ENCODE measurements around the gene GIN1. TPM values are rescaled to one million over a fixed set of nuclear protein-coding genes. Genes with fewer than 3 reads are reported as not detected.

GIN1 gene
- total RNA-seq, 1 donor from 2014 or later: 5.4 TPM

DNA sequence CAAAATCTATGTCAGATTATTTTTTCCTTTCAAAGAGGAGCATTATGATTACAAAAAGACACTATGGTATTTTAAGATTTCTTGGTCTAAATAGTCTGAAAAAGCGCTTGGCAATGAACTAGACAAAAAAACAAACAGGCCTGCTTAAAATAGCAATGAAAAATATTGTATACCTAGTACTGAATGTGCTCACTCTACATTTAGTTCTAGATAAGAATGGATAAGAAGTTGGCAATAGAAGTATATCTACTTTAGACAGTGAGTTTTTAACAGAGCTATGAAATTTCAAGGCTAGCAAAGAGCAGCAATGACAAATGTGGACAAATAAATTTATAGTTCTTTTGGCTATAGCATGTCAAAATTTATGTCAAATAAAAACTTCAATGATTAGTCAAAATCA lies 26.2 kb downstream of the GIN1 start:
- no peak overlapping the region for H3K27ac ChIP-seq (ENCODE audit: low read depth, low read length)
- no peak for DNase-seq (ENCODE audit: low read depth)
- no peaks in the 10 kb centered on the region for H4K20me1 ChIP-seq (ENCODE audit: insufficient read depth, low read length)
- no peaks in the 10 kb centered on the region for H3K27me3 ChIP-seq (ENCODE audit: insufficient read depth, low read length)
- FAIRE-seq: no peak
- no peak overlapping the region for H3K9ac ChIP-seq (ENCODE audit: low read length)
- TF ChIP-seq EZH2 (IDR thresholded peaks at IDR 0.05; ENCODE audit: insufficient read depth, low read length): no peak
- TF ChIP-seq, protein P1, sequence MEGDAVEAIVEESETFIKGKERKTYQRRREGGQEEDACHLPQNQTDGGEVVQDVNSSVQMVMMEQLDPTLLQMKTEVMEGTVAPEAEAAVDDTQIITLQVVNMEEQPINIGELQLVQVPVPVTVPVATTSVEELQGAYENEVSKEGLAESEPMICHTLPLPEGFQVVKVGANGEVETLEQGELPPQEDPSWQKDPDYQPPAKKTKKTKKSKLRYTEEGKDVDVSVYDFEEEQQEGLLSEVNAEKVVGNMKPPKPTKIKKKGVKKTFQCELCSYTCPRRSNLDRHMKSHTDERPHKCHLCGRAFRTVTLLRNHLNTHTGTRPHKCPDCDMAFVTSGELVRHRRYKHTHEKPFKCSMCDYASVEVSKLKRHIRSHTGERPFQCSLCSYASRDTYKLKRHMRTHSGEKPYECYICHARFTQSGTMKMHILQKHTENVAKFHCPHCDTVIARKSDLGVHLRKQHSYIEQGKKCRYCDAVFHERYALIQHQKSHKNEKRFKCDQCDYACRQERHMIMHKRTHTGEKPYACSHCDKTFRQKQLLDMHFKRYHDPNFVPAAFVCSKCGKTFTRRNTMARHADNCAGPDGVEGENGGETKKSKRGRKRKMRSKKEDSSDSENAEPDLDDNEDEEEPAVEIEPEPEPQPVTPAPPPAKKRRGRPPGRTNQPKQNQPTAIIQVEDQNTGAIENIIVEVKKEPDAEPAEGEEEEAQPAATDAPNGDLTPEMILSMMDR (IDR thresholded peaks at IDR 0.05; ENCODE audit: insufficient read depth, low read depth, low read length): no peak
- peaks cover 2% of the 10 kb centered on the region for H3K36me3 Mint-ChIP-seq (ENCODE audit: low read depth, unreplicated experiment)
- H3K79me2 ChIP-seq (ENCODE audit: insufficient read depth, low read length): no peaks in the 10 kb centered on the region
- no peaks in the 10 kb centered on the region for H3K9me3 ChIP-seq (ENCODE audit: insufficient read depth, low read depth, low read length)
- no peaks in the 10 kb centered on the region for H3K27me3 Mint-ChIP-seq (ENCODE audit: low read depth, unreplicated experiment)
- H3K9me3 Mint-ChIP-seq (ENCODE audit: unreplicated experiment): no peaks in the 10 kb centered on the region
- H3K4me3 ChIP-seq (ENCODE audit: insufficient read depth, low read depth, low read length): no peak overlapping the region
- no peaks in the 10 kb centered on the region for H3K4me1 Mint-ChIP-seq (ENCODE audit: low read depth, unreplicated experiment)
- no peak overlapping the region for H2AFZ ChIP-seq (ENCODE audit: low read depth, low read length)
- H3K4me3 Mint-ChIP-seq (ENCODE audit: unreplicated experiment): no peak overlapping the region
- H3K4me1 ChIP-seq (ENCODE audit: insufficient read depth, low read length): no peaks in the 10 kb centered on the region
- H3K27ac Mint-ChIP-seq (ENCODE audit: unreplicated experiment): no peak overlapping the region
- H3K36me3 ChIP-seq (ENCODE audit: insufficient read depth, low read length): no peaks in the 10 kb centered on the region
- no peak overlapping the region for H3K4me2 ChIP-seq (ENCODE audit: low read length)

DNA sequence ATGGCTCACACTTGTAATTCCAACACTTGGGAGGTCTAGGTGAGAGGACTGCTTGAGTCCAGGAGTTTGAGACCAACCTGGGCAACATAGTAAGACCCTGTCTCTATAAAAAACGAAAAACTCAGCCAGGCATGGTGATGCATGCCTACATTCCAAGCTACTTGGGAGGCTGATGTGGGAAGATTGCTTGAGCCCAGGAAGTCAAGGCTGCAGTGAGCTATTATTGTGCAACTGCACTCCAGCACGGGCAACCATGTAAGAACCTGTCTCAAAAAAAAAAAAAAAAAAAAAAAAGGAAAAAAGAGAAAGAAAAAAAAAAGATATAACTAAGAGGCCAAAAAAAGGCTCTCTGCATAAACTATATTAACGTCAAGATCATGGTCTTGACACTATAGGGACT lies 27.3 kb downstream of the GIN1 start:
- Mint-ChIP-seq H3K4me3 (ENCODE audit: unreplicated experiment) (no peak overlapping the region), H3K27me3 (ENCODE audit: low read depth, unreplicated experiment) (no peaks in the 10 kb centered on the region), H3K27ac (ENCODE audit: unreplicated experiment) (no peak overlapping the region), H3K36me3 (ENCODE audit: low read depth, unreplicated experiment) (peaks cover 2% of the 10 kb centered on the region), H3K9me3 (ENCODE audit: unreplicated experiment) (no peaks in the 10 kb centered on the region), H3K4me1 (ENCODE audit: low read depth, unreplicated experiment) (no peaks in the 10 kb centered on the region)
- H3K36me3 ChIP-seq (ENCODE audit: insufficient read depth, low read length): no peaks in the 10 kb centered on the region
- no peaks in the 10 kb centered on the region for H4K20me1 ChIP-seq (ENCODE audit: insufficient read depth, low read length)
- no peak overlapping the region for H3K4me3 ChIP-seq (ENCODE audit: insufficient read depth, low read depth, low read length)
- H3K4me1 ChIP-seq (ENCODE audit: insufficient read depth, low read length): no peaks in the 10 kb centered on the region
- H3K9me3 ChIP-seq (ENCODE audit: insufficient read depth, low read depth, low read length): no peaks in the 10 kb centered on the region
- H2AFZ ChIP-seq (ENCODE audit: low read depth, low read length): no peak overlapping the region
- no peak overlapping the region for H3K4me2 ChIP-seq (ENCODE audit: low read length)
- TF ChIP-seq EZH2 (IDR thresholded peaks at IDR 0.05; ENCODE audit: insufficient read depth, low read length): no peak
- TF ChIP-seq, protein P1 (IDR thresholded peaks at IDR 0.05; ENCODE audit: insufficient read depth, low read depth, low read length): no peak
- DNase-seq (ENCODE audit: low read depth): no peak
- H3K9ac ChIP-seq (ENCODE audit: low read length): no peak overlapping the region
- no peak for FAIRE-seq
- H3K27ac ChIP-seq (ENCODE audit: low read depth, low read length): no peak overlapping the region
- no peaks in the 10 kb centered on the region for H3K27me3 ChIP-seq (ENCODE audit: insufficient read depth, low read length)
- H3K79me2 ChIP-seq (ENCODE audit: insufficient read depth, low read length): no peaks in the 10 kb centered on the region

DNA sequence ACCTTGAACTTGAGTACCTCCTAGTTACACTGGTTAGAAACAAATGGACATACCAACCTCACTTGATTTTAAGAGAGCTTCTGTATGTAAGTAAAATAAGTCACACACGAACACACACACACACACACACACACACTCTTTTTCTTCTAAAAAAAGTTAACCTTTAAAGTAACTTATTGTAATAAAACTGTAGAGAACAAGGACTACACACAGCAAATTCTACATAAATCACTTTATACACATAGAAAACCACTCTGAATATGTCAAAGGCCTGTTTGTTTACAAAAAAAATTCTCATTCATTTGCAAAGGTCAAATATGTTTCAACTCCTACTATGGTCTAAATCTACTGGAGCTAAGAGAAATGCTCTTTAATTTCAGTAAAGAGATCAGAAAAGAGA lies 29.1 kb downstream of the GIN1 start:
- Histone ChIP-seq H3K9ac (ENCODE audit: low read length) (no peak overlapping the region), H4K20me1 (ENCODE audit: insufficient read depth, low read length) (no peaks in the 10 kb centered on the region), H2AFZ (ENCODE audit: low read depth, low read length) (no peak overlapping the region), H3K4me1 (ENCODE audit: insufficient read depth, low read length) (no peaks in the 10 kb centered on the region), H3K36me3 (ENCODE audit: insufficient read depth, low read length) (no peaks in the 10 kb centered on the region), H3K9me3 (ENCODE audit: insufficient read depth, low read depth, low read length) (no peaks in the 10 kb centered on the region), H3K27me3 (ENCODE audit: insufficient read depth, low read length) (no peaks in the 10 kb centered on the region), H3K4me2 (ENCODE audit: low read length) (no peak overlapping the region), H3K27ac (ENCODE audit: low read depth, low read length) (no peak overlapping the region), H3K79me2 (ENCODE audit: insufficient read depth, low read length) (no peaks in the 10 kb centered on the region), H3K4me3 (ENCODE audit: insufficient read depth, low read depth, low read length) (no peak overlapping the region)
- FAIRE-seq (no peak), DNase-seq (ENCODE audit: low read depth) (no peak)
- no peak overlapping the region for H3K27ac Mint-ChIP-seq (ENCODE audit: unreplicated experiment)
- H3K4me3 Mint-ChIP-seq (ENCODE audit: unreplicated experiment): no peak overlapping the region
- no peaks in the 10 kb centered on the region for H3K4me1 Mint-ChIP-seq (ENCODE audit: low read depth, unreplicated experiment)
- H3K36me3 Mint-ChIP-seq (ENCODE audit: low read depth, unreplicated experiment): peaks cover 7% of the 10 kb centered on the region
- no peaks in the 10 kb centered on the region for H3K27me3 Mint-ChIP-seq (ENCODE audit: low read depth, unreplicated experiment)
- H3K9me3 Mint-ChIP-seq (ENCODE audit: unreplicated experiment): no peaks in the 10 kb centered on the region
- TF ChIP-seq EZH2 (IDR thresholded peaks at IDR 0.05; ENCODE audit: insufficient read depth, low read length): no peak
- TF ChIP-seq, protein P1 (IDR thresholded peaks at IDR 0.05; ENCODE audit: insufficient read depth, low read depth, low read length): no peak

Measured in astrocyte (in vitro differentiated cells and primary cell).